ENCODE measurements around the gene CDC42.

CDC42 gene

GRCh38 chr1:22139817-22140216, 87.3 kb downstream of the CDC42 start:
- in situ Hi-C loops (cut with MboI; ENCODE audit: low pct_unique_long_range_greater_than_20kb, low sequenced_read_pairs): loop anchor here (25.0 kb wide), 1 partner anchor 272 kb away; no protein-coding TSS in a partner anchor
- DNase-seq: no peak

Measured in KBM-7 (cell line).